AG09309 (cell line): ENCODE data around the gene FLOT2.

ENCODE experiments used
- DNase-seq: peaks from one replicate; pipeline ENCODE4 v3.0.0-alpha.2; 2010; ENCODE audit warnings: low read depth
- H3K4me3 ChIP-seq: 2 replicates; pipeline ENCODE4 v1.5.1; 2011; ENCODE audit warnings: mild to moderate bottlenecking, low read depth, low read length, moderate library complexity; ENCODE audit not compliant: control insufficient read depth
- TF ChIP-seq, protein P1 (sequence below): IDR thresholded peaks from 2 replicates; pipeline ENCODE4 v1.5.1; 2011; ENCODE audit warnings: mild to moderate bottlenecking, low read depth, low read length, inconsistent platforms; ENCODE audit not compliant: insufficient read depth, control insufficient read depth; ENCODE audit errors: missing control alignments

FLOT2 gene

DNA sequence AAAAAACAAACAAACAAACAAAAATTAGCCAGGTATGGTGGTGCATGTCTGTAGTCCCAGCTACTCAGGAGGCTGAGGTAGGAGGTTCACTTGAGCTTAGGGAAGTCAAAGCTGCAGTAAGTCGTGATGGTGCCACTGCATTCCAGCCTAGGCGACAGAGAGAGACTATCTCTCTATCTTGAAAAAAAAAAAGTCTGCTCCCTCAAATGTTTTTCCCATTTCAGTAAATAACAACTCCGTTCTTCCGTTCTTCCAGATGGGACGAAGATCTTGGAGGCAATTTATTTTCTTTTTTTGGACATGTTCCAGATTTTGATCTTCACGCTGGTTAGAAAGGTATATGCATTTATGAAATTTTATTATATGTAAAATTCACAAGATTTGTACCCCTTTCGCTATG lies 23.7 kb downstream of the FLOT2 start:
- no peak for DNase-seq
- H3K4me3 ChIP-seq, result no peak overlapping the region
- TF ChIP-seq, protein P1, sequence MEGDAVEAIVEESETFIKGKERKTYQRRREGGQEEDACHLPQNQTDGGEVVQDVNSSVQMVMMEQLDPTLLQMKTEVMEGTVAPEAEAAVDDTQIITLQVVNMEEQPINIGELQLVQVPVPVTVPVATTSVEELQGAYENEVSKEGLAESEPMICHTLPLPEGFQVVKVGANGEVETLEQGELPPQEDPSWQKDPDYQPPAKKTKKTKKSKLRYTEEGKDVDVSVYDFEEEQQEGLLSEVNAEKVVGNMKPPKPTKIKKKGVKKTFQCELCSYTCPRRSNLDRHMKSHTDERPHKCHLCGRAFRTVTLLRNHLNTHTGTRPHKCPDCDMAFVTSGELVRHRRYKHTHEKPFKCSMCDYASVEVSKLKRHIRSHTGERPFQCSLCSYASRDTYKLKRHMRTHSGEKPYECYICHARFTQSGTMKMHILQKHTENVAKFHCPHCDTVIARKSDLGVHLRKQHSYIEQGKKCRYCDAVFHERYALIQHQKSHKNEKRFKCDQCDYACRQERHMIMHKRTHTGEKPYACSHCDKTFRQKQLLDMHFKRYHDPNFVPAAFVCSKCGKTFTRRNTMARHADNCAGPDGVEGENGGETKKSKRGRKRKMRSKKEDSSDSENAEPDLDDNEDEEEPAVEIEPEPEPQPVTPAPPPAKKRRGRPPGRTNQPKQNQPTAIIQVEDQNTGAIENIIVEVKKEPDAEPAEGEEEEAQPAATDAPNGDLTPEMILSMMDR, result no peak

DNA sequence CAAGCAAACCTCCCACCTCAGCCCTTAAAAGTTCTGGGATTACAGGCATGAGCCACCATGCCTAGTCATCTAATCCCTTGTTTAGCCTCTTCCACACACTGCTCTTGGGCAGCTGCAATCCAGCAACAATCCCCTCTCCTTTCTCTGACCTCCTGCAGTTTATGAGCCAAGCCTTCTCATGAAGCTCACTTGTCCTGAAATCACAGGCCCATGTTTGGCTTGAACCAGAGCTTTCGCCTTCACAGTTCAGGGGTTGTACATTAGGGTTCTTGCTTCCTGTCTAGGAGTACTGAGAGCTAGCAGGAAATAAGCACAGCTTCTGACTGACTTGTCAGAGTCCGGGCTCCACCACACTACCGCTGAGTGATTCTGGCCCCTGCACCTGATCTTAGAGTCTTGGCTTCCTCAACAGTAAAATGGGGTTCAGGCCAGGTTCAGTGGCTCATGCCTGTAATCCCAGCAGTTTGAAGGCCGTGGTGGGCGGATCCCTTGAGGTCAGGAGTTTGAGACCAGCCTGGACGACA lies 26.4 kb downstream of the FLOT2 start:
- no peak overlapping the region for H3K4me3 ChIP-seq
- no peak for DNase-seq
- TF ChIP-seq, protein P1, result no peak

GRCh38 chr17:28867276-28867675 lies 30.3 kb downstream of the FLOT2 start:
- no peak overlapping the region for H3K4me3 ChIP-seq
- TF ChIP-seq, protein P1, result no peak
- no peak for DNase-seq

GRCh38 chr17:28865946-28866752 lies 31.4 kb downstream of the FLOT2 start:
- DNase-seq, result no peak
- H3K4me3 ChIP-seq, result no peak overlapping the region

GRCh38 chr17:28864991-28865849 lies 32.3 kb downstream of the FLOT2 start:
- DNase-seq, result no peak
- no peak overlapping the region for H3K4me3 ChIP-seq
- TF ChIP-seq, protein P1, result no peak

More at GRCh38 chr17:28865946-28866752, 31.4 kb downstream of the FLOT2 start:
- TF ChIP-seq, protein P1, result no peak

DNA sequence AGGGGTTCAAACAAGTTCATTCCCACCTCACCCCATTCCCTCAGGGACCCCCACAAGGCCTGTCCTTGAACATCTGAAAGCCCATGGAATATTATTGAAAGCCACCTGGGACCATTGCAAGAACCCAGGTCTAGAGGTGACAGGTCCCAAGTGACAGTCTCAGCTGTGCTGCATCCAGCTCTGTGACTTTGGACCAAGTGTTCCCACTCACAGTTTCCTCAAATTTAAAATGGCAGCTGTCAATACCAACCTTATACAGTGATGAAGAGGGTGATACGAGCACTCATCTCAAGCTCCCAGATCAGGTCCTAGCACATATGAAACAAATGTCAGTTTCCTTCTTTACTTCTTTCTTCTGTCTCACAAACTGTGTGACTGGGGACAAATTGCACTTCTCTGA lies 33.6 kb downstream of the FLOT2 start:
- no peak overlapping the region for H3K4me3 ChIP-seq

More for the DNA sequence above, 33.6 kb downstream of the FLOT2 start:
- TF ChIP-seq, protein P1, result no peak
- DNase-seq, result no peak
